ENCODE data around the gene NOC4L. TPM values are rescaled to one million over a fixed set of nuclear protein-coding genes. Genes with fewer than 3 reads are reported as not detected.
"Not testable (repeated sequence)": the region's sequence is repeated elsewhere in the genome, so short reads cannot be mapped to it uniquely, and the experiment has no call there.

NOC4L gene
- 10.1 and 11.9 TPM in 2 replicates for total RNA-seq (2014; rRNA removed; shearing (Covaris generic))

DNA sequence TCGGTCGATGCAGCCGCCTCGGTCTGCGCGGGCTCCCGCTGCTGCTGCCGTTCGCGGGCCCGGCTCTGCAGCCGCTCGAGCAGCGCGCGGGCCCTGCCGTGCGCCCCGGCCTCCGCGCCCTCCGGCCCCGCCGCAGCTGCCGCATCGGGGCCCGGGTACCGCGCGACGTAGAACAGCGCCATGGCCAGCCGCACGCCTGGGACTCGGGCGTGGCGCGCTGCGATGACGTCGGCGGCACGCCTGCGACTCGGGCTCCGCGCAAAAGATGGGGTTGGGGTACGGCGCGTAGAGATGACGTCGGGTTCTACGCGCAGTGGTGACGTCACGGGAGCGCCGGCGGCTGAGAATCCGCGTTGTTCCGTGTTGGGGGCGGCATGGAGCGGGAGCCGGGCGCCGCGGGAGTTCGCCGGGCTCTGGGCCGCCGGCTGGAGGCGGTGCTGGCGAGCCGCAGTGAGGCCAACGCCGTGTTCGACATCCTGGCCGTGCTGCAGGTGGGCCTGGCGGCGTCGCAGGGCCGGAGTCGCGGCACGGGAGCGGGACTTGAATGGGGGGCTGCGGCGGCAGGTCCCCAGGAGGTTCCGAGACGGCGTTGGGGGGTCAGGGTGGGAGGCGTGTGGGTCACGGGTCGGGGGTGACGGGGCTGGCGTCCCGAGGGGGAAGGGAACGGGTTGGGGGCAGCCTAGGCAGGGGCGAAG, at the start of gene NOC4L, which contains the start of gene DDX51:
Gene NOC4L (plus strand): TSS at position 343 of the 695 bp plus-strand sequence. CDS start 32 bp downstream, at position 375.
Gene DDX51 (minus strand): TSS at position 205 of the 695 bp plus-strand sequence. CDS start 23 bp downstream, at position 182.
- Histone ChIP-seq H3K36me3 (peaks cover 57% of the 10 kb centered on the region), H3K4me1 (replicated peaks) (peaks cover 18% of the 10 kb centered on the region), H3K27me3 (replicated peaks) (no peaks in the 10 kb centered on the region), H3K9me3 (replicated peaks) (0 out of 2 replicates have a peak, but pooled peaks cover 7% of the 10 kb centered on the region), H3K27ac (peak within 1 kb of the TSS; percentile 76), H3K4me3 (peak within 1 kb of the TSS; percentile 96)
- peak; percentile 89 for DNase-seq (ENCODE audit: low read depth in 1 of 2, low spot score in 2 of 2)

DNA sequence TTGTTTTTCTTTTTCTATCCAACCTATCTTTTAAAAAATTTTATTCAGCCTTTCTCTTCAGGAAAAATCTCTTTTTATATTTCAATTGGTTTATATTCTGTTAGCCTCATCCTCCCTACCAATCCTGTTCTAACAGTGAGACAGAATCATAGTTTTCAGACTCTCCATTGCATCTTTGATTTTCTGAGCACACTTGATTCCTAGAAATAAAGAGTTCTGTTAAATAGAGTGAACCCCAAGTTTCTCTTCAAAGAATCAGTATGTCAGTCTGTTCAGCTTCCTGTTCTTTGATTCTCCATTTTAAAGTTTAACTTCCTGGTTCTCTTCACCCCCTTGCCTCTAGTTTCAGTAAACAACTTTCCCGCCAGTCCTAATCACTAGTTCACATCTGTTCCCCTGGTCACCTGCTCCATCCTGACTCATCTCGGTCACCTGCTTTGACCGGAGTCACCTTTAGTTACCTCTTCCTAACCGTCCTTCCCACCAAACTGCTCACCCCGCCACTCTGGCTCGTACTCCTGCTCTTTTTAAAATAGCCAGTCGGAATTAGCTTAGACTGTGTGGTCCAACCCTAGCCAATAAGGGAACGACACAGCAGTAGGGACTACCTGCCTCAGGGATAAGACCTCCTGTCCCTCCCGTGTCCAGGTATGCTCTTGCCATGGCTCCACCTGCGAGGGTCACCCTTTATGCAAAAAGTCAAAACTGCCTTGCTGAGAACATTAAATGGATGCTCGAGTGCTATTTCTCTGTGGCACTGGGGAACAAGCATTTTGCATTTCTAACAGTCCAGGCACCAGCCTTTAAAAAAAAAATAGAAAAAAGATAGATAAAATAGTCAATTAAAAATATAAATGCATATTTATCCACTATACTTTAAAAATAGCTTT, 48.5 kb upstream of the NOC4L start:
- no peak for DNase-seq (ENCODE audit: low read depth in 1 of 2, low spot score in 2 of 2)
- Histone ChIP-seq H3K27me3 (replicated peaks) (no peaks in the 10 kb centered on the region), H3K4me1 (replicated peaks) (no peaks in the 10 kb centered on the region), H3K27ac (no peak overlapping the region), H3K4me3 (no peak overlapping the region), H3K36me3 (peaks cover 8% of the 10 kb centered on the region; the same call in 1 of the 2 replicates), H3K9me3 (replicated peaks) (no peaks in the 10 kb centered on the region)

DNA sequence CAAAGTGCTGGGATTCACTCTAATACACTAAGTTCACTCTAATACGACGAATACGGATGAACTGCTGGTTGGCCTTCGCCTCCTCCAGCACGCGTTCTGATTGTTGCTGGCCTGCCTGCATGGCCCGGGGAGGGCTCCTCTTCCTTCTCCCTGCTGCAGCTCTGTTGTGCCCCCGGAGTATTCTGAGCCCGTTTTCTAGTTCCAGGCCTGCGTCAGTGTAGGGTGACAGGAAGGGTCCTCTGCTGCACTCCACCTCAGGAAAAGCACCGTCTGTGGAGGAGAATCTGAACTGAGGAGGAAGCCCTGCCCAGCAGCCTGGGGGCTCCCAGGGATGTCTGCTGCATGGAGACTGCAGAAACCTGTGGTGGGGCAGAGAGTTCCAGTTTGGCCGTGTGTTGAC, 44.5 kb upstream of the NOC4L start:
- H3K36me3 ChIP-seq: peaks cover 2% of the 10 kb centered on the region; the same call in 1 of the 2 replicates
- no peaks in the 10 kb centered on the region for H3K4me1 ChIP-seq (replicated peaks)
- H3K27me3 ChIP-seq (replicated peaks): no peaks in the 10 kb centered on the region
- DNase-seq (ENCODE audit: low read depth in 1 of 2, low spot score in 2 of 2): no peak
- H3K27ac ChIP-seq: no peak overlapping the region
- no peaks in the 10 kb centered on the region for H3K9me3 ChIP-seq (replicated peaks)
- no peak overlapping the region for H3K4me3 ChIP-seq

DNA sequence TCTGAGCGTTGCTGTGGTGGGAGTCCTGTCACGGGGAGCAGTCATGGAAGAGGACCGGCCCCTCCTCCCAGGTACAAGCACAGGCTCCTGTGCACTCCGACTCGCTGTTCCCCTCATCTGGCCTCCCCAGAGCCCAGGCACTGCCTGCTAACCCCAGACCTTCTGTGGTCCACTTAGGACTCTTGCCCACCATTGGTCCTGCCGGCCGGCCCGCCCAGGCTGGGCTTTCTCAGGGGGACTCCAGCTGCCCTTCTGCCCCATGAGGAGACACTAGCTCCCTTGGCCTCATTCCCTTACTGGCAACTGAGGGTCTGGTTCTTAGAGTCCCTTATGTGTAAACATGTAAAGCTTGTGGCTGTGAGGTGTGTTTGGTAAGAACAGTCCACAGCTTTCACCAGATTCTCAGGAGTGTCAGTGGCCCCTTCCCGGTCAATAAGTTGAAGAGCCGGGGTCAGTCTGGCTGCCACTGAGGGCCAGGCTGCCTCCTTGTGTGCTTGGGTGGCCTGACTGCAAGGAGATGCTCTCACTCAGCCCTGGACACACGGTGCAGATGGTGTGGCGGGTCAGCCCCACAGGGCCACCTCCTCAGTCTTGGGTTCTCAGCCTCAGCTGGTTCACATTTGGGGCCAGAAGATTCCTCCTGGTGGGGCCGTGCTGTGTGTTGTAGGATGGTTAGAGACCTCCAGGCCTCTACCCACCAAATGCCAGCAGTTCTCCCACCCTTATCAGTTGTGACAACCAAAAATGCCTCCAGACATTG, 43.8 kb upstream of the NOC4L start:
- Histone ChIP-seq H3K27ac (no peak overlapping the region), H3K36me3 (peaks cover 2% of the 10 kb centered on the region; the same call in 1 of the 2 replicates), H3K4me1 (replicated peaks) (no peaks in the 10 kb centered on the region), H3K4me3 (no peak overlapping the region), H3K27me3 (replicated peaks) (no peaks in the 10 kb centered on the region), H3K9me3 (replicated peaks) (no peaks in the 10 kb centered on the region)
- DNase-seq (ENCODE audit: low read depth in 1 of 2, low spot score in 2 of 2): no peak

DNA sequence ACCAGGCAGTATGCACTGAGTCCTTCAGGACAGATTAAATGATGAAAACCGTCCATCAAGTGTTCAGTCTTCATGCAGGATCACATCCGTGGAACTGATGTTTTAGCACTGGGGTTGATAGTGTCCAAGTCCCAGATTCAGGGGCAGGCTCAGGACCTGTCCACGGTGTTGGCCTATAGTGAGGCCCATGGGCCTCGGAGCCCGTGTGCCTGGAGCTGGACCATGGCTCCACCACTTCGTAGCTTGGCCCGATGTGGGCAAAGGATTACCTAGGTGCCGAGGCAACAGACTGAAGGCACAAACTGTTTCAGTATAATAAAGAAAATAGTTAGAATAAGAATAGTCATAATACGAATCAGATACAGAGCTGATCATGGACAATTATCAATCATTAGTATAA, 42.0 kb upstream of the NOC4L start:
- DNase-seq (ENCODE audit: low read depth in 1 of 2, low spot score in 2 of 2): no peak
- H3K27me3 ChIP-seq (replicated peaks): no peaks in the 10 kb centered on the region
- peaks cover 2% of the 10 kb centered on the region; the same call in 1 of the 2 replicates for H3K36me3 ChIP-seq

DNA sequence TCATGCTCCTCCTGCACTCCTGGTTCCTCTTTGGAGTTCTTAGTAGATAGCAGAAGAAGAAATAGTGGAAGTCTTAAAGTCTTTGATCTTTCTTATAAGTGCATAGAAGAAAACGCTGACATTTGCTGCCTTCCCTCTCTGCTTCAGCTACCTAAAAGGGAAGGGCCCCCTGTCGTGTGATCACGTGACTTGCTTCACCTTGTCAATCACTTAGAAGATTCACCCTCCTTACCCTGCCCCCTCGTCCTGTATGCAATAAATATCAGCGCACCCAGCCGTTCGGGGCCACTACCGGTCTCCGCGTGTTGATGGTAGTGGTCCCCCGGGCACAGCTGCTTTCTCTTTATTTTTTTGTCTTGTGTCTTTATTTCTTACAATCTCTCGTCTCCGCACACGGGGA, 41.2 kb upstream of the NOC4L start:
- not testable (repeated sequence) for DNase-seq (ENCODE audit: low read depth in 1 of 2, low spot score in 2 of 2); H3K36me3 ChIP-seq; H3K9me3 ChIP-seq (replicated peaks); H3K27me3 ChIP-seq (replicated peaks); H3K27ac ChIP-seq; H3K4me1 ChIP-seq (replicated peaks); H3K4me3 ChIP-seq

More for the DNA sequence above, 42.0 kb upstream of the NOC4L start:
- Histone ChIP-seq H3K9me3 (replicated peaks) (no peaks in the 10 kb centered on the region), H3K4me3 (no peak overlapping the region), H3K27ac (no peak overlapping the region), H3K4me1 (replicated peaks) (no peaks in the 10 kb centered on the region)

DNA sequence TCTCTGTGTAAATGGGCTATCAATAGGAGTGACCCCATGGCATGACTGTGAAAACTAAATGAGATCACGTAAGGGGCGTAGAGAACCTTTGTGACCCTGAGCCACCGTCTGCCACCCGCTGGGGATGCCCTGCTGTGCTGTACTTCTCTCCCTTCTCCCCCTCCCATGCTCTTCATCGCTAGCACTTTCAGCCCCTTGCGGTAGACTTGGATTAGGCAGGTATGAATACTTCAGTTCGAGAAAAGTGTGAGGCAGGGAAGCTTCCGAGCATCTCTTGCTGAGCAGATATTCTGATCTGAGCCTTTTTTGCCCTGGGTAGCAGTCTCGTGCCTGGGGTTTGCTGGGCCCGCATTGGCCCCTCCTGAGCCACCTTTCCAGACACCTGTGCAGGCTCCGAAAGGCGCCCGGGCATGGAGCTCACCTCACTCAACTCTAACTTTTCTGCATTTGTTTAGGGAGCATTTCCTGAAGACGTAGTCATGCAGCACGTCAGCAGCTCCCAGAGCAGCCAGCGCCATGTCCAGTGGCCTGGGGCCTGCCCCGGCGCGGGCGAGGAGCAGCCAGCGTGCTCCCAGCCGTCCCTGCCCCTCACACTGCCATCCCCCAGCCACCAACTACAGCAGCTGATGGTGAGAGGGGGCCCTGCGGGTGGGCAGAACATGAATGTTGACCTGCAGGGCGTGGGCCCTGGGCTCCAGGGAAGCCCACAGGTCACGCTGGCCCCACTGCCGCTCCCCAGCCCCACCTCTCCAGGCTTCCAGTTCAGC, 40.5 kb upstream of the NOC4L start:
- no peak overlapping the region for H3K27ac ChIP-seq
- no peak for DNase-seq (ENCODE audit: low read depth in 1 of 2, low spot score in 2 of 2)
- peaks cover 2% of the 10 kb centered on the region; the same call in 1 of the 2 replicates for H3K36me3 ChIP-seq
- H3K27me3 ChIP-seq (replicated peaks): no peaks in the 10 kb centered on the region
- no peaks in the 10 kb centered on the region for H3K9me3 ChIP-seq (replicated peaks)
- no peaks in the 10 kb centered on the region for H3K4me1 ChIP-seq (replicated peaks)
- H3K4me3 ChIP-seq: no peak overlapping the region

DNA sequence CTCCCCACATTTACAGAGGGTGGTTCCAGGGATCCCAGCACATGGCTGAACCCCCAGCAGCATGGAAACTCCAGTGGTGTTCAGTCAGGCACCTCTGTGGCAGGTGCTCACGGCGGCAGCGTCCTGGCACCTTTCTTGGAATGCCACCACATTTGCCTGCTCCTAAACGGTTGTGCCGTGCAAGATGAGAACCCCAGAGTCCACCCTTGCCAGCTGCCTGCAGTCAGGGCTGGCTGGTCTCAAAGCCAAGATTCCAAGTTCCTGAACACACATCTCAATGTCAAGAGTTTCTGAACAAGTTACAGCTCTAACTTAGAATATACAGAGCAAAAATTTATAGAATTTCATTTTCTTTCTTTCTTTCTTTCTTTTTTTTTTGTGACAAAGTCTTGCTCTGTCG, 38.8 kb upstream of the NOC4L start:
- H3K9me3 ChIP-seq (replicated peaks): no peaks in the 10 kb centered on the region
- H3K4me1 ChIP-seq (replicated peaks): no peaks in the 10 kb centered on the region
- H3K27me3 ChIP-seq (replicated peaks): no peaks in the 10 kb centered on the region
- H3K27ac ChIP-seq: no peak overlapping the region
- no peak for DNase-seq (ENCODE audit: low read depth in 1 of 2, low spot score in 2 of 2)
- H3K4me3 ChIP-seq: no peak overlapping the region
- peaks cover under 1% of the 10 kb centered on the region; the same call in 1 of the 2 replicates for H3K36me3 ChIP-seq

DNA sequence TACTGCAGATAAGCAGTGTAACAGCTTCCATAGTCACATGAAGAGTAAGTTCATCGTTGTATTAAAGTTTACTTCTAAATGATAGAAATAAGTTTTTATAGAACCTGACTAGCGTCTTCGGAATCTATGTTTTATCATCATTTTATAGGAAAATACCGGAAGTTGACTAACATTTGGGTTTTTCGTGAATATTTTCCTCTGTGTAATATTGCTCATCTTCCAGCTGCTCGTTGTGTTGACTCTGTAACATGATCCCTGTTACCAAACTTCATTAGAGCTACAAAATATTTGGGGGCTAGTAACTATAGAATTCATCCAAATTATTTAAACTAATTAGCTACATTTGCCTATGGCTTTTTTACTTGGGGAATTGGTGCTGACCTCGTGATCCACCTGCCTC, 37.3 kb upstream of the NOC4L start:
- DNase-seq (ENCODE audit: low read depth in 1 of 2, low spot score in 2 of 2): no peak
- peaks cover 7% of the 10 kb centered on the region for H3K36me3 ChIP-seq
- H3K4me1 ChIP-seq (replicated peaks): no peaks in the 10 kb centered on the region
- no peaks in the 10 kb centered on the region for H3K27me3 ChIP-seq (replicated peaks)
- H3K9me3 ChIP-seq (replicated peaks): no peaks in the 10 kb centered on the region
- H3K27ac ChIP-seq: no peak overlapping the region
- no peak overlapping the region for H3K4me3 ChIP-seq

DNA sequence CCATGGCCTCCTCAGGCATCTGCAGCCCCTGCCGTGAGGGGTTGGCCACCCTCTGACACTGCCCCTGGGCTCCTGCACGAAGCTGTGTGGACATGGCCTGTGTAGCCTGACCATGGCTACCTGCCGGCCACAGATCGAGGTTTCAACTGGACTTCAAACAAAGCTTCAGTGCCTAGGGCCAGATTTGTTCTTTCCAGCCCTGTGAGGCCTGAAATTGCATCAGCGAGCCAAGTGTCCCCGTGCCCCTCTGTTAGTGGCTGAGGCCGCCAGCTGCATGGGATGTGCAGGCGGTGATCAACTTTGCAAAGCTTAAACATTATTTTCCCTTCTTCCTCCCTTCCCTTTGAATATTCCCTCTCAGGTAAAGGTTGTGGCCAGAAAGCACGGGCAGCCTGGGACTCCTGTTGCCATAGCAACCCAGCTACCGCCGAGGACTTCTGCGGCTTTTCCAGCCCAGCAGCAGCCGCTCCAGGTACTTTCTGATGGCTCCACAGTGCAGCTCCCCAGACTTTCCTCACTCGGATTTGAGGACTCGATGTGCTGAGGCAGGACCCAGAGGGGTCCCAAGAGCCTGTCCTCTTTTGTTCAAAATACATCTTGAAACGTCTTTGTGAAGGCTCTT, 35.9 kb upstream of the NOC4L start:
- Histone ChIP-seq H3K36me3 (peaks cover 7% of the 10 kb centered on the region), H3K4me3 (no peak overlapping the region), H3K27me3 (replicated peaks) (no peaks in the 10 kb centered on the region), H3K9me3 (replicated peaks) (no peaks in the 10 kb centered on the region), H3K27ac (no peak overlapping the region), H3K4me1 (replicated peaks) (no peaks in the 10 kb centered on the region)
- no peak for DNase-seq (ENCODE audit: low read depth in 1 of 2, low spot score in 2 of 2)

DNA sequence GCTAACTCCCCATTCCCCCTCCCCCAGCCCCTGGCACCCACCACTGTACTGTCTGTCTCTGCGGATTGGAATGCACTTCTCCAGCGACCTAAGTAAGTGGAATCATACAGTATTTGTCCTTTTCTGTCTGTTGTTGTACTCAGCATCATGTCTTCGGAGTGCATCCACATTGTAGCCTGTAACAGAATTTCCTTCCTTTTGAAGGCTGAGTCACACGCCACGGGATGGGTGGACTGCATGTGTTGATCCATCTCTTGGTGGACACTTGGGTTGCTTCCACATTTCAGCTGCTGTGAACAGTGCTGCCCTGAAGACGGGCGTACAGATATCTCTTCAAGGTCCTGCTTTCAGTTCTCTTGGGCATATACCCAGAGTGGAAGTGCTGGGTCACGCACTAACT, 34.5 kb upstream of the NOC4L start:
- no peaks in the 10 kb centered on the region for H3K9me3 ChIP-seq (replicated peaks)
- no peaks in the 10 kb centered on the region for H3K27me3 ChIP-seq (replicated peaks)
- H3K4me3 ChIP-seq: no peak overlapping the region
- no peak for DNase-seq (ENCODE audit: low read depth in 1 of 2, low spot score in 2 of 2)
- no peaks in the 10 kb centered on the region for H3K4me1 ChIP-seq (replicated peaks)
- H3K27ac ChIP-seq: no peak overlapping the region
- H3K36me3 ChIP-seq: peaks cover 11% of the 10 kb centered on the region

DNA sequence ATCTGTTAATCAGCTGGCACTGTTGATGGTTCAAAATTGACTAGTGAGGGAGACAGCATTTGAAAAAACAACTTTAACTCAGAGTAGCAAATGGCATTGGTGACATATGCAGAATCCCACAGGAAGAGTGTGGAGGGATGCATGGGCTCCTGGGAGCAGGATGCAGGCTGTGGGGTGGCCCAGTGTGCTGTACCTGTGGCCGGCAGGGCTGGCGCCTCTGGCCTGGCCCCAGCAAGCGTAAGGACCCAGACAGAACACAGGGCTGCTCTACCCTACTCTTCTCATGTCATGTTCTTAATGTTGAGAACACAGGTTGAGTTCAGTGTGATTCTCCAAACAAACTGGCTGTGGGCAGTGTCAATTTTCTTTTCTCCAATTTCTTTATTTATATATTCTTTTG, 33.6 kb upstream of the NOC4L start:
- Histone ChIP-seq H3K9me3 (replicated peaks) (no peaks in the 10 kb centered on the region), H3K4me1 (replicated peaks) (no peaks in the 10 kb centered on the region), H3K4me3 (no peak overlapping the region), H3K27ac (no peak overlapping the region), H3K27me3 (replicated peaks) (no peaks in the 10 kb centered on the region), H3K36me3 (peaks cover 11% of the 10 kb centered on the region)
- DNase-seq (ENCODE audit: low read depth in 1 of 2, low spot score in 2 of 2): no peak

Measured in SJSA1 (cell line).